GM21529 (cell line): Measurements from ENCODE around the gene LHX6.

ENCODE experiments used
- ATAC-seq: cut with Tn5 transposase; IDR thresholded peaks from one replicate; pipeline ENCODE4 v1.9.1; 2021; ENCODE audit not compliant: unreplicated experiment

The LHX6 gene

DNA sequence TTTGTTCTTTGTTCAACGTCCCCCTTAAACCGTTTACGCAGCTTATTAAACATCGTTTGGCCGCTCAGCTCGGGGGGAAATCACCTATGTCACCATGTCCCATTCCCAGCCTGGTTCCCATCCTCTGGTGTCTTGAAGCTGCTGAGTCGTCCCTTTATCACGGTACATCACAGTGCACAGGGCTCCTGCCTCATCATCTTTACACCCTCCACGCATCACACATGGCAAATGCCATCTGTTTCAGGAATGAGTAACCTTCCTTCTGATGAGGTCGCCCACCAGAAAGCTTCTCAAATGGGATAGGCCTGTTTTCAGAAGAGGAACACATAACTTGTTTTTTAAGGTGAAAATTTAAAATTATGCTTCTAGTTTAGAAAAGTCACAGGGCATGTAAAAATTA, 7.9 kb upstream of the LHX6 start:
- no peak for ATAC-seq

DNA sequence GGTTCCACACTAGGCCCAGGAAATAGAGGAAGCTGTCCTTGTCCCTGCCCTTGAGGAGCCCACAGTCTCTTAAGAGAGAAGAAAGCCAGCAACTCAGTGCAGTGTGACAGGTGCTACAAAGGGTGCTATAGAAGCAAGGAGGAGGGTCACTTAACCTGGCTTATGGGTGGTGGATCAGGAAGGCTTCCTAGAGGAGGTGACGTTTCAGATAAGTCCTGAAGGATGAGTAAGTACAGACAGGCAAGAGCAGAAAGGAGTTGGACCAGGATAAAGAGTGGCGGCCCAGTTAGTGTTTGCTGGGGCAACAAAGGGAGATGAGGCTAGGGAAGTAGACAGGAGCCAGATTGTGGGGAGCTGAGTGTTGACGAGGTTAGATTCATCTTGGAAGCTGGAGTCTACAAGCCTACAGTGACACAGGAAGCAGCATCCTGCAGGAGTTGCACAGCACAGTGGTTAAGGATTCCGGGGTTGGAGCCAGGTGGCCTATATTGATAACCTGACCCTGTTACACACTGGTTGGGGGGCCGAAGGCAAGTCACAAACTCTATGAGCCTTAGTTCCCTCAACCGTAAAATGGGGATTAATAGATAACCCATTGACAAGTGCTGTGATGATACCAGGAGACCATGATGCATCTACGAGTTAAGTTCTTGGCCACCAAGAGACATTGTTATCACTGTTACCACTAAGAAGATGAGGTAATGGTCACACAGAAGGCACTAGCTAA, 5.4 kb upstream of the LHX6 start:
- ATAC-seq = no peak

DNA sequence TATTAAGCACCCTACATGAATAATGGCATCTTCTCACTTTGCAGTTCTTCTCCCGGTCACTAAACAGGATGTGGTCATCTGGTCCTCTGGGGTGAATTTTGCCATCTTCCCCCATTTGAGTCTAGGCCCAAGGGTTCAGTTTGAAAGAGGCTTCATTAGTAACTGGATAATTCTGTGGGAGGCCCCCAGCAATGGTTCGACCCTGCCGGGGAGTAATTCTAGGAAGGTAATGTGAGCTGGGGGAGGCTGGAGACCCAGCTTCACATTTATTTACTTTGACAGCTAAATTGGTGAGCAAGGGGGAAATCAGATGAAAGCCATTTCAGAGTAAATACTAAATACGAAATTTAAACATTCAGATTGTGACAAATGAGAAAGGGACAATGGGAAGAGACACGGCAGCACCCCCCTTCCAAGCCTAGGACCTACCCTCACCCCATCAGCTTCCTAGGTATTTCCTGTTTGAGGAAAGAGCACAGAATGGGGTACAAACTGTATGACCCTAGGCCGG, 4.1 kb upstream of the LHX6 start:
- no peak for ATAC-seq

DNA sequence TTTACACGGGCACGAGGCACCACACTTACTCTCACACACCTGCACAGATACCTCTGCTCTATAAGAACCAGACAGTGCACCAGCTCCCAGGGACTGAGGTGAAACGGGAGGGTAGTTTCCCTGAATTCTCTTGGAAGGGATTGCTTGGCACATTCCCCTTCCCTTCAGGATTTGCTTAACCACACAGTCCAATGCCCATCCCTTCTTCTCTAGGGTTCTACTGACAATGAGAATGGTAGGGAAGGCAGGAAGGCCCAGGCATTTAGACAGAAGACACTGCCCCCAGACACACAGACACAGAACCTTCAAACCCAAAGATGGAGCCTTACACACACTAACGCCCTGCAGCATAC, 704 bp upstream of the LHX6 start:
- ATAC-seq = no peak

DNA sequence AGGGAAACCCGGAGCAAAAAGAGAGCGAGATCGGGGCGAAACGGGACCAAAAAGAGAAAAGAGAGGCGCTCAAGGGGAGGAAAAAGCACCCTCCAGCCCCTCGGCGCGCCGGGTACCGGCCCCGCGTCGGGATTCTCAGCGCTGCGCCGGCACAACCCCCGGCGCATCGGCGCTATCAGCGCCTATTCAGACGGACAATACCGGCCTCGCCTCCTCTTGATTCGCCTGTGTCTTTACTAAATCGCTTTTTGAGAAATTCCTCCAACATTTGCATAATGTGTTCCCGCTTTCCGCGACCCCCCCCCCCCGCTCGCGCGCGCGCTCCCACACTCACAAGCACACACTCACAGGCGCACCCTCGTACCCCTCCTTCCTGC, 578 bp downstream of the LHX6 start:
- ATAC-seq = no peak

DNA sequence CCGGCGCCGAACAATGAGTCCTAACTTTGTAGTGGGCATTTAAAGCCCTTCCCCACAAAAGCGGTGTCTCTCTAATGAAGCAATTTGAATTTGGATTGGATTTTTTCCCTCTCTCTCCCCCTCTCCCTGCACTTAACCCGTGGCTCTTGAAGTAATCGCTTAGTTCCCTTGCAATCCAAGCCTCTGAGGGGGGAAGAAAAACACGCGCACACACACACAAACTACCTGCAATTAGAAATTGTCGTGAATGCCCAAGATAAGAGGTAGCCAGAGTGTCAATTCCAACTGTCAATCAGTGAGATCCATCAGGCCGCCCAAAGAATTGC, 1.2 kb downstream of the LHX6 start:
- ATAC-seq = no peak

DNA sequence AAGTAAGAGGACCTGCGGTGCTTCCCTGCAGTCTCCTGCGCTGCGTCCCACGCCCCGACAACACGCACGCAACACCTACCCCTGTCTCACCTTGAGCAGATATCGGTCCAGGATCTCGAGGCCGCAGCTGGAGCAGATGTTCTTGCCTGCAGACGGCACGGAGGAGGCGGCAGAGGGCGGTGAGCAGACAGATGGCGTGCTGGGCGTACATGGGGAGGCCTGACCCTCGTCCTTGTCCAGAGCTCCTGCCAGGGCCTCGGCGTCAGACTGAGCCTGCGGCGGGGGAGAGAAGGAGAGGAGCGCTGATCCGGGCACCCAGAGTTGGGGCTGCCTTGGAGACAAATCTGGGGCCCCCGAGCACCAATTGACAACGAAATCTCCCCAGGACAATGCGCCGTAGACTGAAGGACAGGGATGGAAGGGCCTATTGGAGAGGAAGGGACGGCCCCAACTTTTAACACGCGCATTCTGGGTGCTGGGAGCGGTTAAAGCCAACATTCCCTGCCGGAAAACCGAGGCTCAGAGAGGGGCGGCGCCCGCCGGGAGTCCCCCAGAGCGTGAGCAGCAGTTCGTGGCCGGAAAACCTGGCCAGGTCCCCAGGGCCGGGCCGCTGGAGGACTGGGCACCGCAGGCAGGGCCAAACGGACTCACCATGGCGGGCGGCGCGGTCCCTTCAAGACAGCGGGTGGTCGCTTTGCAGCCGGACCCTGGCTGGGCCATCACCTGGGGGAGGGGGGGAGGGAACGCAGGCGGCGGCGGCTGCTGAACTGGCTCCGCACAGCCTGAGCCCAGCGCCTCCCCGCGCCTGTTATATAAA, 1.8 kb downstream of the LHX6 start:
- ATAC-seq = no peak

DNA sequence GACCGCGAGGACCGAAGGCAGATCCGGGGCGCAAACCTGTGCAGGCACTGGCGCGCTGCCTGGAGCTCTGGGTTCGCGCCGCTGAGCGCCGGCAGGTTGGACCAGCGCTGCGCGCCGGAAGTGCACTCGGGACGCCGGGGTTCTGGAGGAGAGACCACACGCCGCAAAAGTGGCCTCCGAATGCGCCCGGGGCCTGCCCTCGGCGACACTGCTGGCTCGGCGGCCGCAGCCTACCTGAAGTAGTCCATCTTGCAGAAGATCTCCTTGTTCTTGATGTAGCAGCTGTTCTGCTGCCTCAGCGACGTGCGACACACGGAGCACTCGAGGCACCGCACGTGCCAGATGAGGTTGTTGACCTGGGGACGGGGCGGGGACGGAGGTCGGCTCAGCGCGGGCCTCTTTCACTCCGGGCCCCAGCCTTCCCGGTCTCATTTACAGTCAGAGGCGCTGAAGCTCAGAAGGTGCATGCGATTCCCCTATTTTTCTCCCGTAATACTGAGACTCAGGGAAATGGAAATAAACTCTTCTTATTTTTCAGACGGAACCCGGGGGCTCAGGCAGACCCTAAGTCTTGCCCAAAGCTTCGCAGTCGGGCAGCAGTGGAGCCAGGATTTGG, 2.5 kb downstream of the LHX6 start:
- no peak for ATAC-seq

DNA sequence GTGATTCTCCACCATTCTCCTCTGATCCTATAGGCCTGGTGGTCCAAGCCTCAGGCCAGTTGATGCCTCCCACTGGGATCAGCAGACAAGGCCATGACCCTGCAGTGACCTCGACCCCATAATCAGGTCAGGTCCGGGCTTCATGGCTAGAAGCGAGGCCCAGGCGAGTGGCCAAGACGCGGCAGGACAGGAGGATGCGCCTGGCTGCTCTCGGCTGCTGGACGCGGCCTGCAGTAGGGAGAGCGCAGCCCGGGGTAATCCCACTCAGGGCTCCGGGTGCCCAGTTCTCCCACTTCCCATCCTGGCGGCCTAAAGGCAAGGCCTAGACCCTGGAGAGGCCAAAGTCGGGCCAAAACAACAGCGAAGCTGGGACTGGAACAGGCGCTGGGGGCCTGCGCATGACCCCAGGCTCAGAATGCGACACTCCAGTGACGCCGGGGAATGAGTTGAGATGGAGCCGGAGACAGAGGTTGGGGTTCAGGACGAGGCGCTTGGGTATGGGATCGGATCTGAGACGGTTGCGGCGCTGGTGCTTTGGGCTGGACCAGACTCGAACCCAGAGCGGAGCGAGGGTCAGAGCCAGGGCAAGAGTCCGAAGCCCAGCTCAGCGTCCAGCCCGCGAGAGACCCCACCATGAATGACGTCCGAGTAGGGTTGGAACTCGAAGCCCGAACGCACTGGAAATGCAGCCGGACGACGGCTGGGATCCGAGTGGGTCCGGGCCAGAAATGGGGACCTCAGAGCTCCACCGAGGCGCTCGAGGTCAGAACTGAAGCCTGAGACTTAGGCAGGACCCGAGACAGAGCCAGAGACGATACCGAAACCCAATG, 3.2 kb downstream of the LHX6 start:
- ATAC-seq = no peak

DNA sequence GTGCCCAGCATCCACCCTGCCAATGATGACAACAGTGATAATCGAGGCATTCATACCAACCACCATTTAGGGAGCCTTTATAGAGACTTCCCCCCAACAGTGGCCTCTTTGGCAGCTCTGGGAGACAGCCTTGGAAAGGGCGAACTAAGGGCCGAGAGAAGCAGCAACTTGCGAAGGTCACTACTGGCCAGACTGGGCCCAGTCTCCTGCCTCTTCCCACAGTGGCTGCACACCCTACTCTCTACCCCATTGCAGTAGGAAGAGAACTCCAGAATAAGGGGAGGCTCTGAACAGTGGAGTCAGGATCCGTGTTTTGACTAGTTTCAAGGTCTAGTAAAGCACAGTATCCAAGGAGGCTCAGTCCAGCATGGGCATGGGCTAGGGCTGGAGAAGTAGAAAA, 5.3 kb downstream of the LHX6 start:
- no peak for ATAC-seq

DNA sequence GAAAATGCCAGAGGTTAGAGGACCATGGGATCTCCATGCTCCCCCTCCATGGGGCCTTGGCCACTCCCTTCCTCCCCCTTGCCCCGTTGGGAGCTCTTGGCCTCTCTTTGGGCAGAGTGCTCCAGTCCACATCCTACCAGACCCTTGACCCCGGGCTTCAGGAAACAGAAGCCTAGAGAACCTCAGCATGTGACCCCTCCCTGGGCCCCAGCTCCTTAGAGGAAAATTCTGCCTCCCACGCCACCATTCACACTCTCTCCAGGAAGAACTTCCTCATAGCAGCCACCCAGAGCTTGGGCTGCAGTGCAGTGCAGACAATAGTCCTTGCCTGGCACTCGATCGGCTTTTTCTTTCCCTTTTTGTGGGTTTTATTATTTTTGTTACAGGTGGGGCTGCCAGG, 6.0 kb downstream of the LHX6 start:
- no peak for ATAC-seq

DNA sequence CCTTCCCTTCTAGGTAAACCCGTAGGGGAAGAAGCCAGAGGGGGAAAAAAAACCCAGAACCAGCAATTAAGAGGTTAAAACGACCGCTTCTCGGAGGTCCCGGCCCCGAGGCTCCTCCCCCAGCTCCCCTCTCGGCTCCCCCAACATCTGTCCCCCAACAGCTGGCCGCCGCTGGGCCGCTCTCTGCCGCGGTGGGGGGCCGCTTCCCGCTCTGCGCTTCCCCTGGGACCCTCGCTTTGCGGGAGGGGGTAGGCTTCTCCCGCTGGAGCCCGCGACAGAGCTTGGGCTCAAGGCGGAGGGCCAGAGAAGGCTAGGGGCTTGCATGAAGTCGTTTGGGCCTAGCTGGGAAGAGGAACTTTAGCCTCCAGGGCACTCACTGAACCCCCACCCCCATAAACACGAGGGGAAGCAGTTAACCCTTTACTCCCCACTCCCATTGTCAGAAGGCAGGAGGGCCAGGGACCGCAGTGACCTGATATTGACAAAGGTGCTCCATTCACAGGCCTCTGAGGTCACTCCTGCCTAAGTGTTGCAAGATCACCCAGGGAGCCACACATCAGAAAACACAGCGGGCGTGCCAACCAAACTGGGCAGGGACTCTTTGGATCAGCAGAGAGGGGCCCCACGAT, 7.5 kb downstream of the LHX6 start:
- ATAC-seq = no peak

DNA sequence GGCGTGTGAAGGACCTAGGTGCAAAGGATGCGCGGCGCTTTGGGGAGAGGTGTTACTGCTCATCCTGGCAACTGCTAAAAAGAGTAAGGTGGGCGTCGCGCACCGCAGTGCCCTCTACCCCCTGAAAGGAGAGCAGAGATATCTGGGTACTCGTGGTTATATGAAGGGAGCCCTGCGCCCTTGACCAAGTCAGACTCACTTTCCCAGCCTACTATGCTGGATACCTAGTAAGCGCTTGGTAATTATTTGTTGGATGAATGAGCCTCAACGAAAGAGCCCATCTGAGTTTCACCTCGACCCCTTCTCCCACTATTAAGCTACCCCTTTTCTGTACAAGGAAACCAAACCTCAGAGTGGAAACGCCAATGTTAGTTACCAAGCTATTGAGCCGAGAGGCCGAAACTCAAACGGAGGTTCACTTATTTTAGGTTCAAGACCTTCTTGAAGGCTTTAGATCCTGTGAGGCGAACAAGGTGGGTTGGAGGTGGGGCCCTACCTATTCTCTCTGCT, 8.0 kb downstream of the LHX6 start:
- no peak for ATAC-seq

DNA sequence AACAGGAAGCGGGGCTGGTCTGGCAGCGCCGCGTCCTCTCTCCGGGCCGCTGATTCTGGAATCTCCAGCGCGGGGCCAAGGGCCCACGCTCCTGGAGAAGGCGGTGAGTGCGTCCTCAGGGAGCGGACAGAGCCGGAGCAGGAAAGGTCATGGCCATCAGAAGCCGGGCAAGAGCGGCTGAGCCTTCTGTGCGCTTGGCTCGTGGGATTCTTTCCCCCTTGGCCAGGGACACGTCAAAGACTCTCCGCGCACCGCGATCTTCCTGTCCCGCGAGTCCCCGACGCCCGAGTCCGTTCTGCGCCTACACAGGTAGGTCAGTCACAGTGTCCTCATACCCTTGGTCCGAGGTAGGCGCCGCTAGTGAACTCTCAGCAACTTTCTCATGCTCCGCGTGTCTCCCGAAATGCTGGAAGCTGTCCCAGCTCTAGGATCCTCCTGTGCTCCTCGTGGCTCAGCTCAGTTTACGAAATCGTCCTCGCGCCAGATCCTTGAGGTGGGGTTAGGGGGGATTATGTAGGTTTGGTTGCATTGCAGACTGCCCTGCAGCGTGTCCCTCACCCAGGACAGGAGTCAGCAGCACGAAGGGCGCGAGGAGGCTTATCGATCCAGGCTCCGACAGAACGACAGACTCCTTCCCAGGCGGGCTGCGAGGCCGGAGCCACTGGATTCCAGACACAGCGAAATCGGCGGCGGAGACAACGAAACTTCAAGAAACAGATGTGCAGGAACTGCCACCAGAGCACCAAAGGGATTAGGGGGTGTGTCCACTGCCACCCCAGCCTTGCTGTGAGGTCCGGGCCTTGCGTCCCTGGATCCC, 8.7 kb downstream of the LHX6 start:
- ATAC-seq = no peak

DNA sequence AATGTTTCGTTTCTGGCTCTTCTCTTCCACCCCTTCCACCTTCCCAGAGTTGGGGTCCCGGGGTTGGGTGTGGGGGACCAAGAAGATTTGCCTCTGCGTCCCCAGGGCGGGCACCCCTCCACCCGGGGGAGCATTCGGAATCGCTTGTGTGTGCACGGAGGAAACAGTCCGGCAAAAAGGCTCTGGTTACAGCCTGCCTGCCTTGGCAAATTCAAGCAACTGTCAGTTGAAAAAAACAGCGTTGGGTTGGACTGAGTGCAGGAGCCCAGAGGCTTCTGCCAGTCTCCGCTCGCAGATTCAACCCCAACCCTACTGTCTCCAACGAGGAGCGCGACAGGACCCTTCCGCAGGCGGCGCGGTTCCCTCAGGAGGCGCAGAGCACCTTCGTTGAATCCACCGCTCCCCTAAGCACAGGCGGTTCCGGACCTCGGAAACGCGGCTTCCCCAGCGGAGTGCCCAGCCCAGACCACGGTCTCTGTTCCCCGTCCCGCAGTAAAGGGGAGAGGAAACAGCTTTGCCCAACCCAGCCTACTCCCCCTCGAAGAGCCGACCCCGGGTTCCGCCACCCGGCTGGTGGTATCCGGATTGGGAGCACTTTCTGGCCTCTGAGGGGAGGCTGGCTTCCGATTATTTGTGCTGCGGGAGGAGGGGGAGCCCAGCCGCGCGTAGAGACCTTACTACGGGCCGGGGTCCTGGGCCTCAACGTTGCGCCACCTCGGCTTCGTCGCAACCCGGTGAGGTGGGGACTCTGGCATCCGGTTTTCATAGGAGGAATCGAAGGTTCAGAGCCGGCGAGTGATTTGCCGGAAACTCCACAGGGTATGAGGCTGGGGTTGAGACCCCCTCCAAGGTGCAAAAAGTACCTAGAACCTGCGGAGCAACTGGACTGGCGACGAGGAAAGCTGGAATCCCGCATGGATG, 9.6 kb downstream of the LHX6 start:
- no peak for ATAC-seq

DNA sequence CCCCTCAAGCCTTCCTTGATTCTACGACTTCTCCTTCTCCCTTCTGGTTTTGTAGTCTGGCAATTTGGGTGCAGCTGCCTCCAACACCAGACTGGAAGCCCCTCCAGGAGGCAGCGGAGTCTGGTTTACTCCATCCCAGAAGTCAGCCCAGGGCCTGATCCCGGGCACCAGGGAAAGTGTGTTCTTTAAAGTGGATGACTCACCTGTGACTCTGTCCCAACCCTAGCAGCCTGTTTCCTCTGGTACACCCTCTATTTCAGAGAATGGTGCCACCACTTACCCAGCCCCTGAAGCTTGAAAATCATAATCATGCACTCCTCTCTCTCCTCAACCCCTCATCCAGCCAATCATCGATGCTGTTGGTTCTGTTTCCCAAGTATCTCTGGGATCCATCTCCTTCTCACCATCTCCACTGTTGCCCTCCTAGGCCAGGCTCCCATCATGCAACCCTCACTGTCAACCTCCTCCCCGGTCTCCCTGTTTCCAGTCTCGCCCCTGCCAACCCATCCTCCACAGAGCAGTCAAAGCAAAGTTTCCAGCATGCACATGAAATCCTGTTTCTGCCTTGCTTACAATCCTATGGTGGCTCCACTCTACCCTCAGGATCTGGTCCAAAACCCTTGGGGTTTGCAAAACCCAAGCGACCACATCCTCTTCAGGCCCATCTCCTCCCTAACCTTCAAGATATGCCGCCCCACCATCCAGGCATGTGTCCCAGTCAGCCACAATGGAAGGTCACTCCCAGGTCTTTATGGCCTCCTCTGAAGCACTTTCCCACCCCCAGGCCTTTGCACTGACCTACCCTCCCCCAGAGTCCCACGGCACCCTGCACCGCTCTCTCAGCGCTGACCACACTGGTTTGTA, 10.5 kb downstream of the LHX6 start:
- no peak for ATAC-seq

DNA sequence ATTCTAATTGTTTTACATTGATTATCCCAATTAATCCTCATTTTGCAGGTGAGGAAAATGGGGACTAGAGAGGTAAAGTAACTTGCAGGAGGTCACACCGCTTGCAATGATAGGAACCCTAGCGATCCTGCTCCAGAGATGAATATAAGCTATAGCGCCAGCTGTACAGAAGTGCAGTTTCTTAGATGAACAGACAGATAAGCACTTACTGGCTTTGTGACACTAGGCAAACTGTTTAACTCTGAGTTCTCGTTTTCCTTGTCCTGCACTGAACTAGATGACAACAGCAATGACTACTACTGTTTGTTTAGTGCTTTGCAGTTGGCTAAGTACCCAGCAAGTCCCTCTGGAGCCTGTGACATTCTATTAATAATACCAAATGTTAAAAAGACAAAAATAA, 11.1 kb downstream of the LHX6 start:
- ATAC-seq = no peak
